Stimulated activated CD8-positive, alpha-beta memory T cell treated with anti-CD3 and anti-CD28 coated beads, Interleukin-2, amount 100 ng/mL, for 1 hour (primary cell): ENCODE measurements around the gene AKAP12.

Experiments used
- DNase-seq, 2 donors: peaks; one replicate each; pipeline ENCODE4 v3.0.0-alpha.2; 2020; ENCODE audit warnings: low read depth in 2 of 2

The AKAP12 gene

DNA sequence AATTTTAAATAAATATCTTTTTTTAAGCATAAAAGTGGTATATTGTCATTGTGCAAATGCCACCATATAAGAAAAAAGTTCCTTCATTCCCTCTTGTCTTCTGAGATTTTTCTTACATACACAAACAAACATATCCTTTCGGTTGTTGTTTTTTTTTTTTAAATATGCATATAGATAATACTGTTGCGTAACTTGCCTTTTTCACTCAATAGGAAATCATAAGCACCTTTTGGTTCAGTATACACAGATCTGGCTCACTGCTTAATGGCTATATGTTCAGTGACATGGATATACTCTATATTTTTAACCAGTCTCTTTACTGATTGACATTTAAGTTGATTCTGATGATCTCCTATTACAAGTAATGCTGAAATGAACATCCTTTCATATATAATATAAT, 40.1 kb downstream of the AKAP12 start:
- no peak for DNase-seq

DNA sequence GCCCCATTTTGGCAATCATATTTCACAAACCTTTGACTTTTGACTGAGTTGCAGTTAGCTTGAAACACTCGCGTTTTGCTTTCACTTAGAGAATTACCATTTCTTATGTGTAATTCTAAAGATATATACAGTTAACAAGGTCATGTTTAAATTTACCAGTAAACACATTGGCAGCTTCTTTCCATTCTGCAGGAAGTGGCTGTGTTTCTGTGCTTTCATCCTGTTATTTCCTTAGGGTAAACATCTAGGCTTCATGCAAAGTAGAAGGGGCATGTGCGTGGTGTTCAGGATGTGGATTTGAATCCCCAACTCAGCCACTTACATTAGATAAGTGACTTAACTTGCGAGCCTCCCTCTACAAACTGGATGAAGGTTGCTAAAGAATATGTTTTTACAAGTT, 41.1 kb downstream of the AKAP12 start:
- DNase-seq = no peak

DNA sequence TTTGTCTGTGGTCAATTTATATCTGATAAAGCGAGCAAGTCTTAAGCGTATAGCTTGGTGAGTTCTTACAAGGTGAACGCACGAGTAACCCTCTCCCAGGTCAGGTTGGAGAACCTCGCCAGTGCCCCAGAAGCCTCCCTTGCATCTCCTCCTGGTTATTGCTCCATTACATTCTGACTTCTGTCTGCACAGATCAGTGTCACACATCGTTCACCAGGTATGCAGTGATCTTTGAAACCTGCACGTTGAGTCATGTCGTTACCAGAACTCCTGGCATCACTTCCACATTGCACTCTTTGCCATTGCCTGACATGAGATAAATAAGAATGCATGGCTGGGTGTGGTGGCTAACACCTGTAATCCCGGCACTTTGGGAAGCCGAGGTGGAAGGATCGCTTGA, 44.2 kb downstream of the AKAP12 start:
- DNase-seq = no peak

DNA sequence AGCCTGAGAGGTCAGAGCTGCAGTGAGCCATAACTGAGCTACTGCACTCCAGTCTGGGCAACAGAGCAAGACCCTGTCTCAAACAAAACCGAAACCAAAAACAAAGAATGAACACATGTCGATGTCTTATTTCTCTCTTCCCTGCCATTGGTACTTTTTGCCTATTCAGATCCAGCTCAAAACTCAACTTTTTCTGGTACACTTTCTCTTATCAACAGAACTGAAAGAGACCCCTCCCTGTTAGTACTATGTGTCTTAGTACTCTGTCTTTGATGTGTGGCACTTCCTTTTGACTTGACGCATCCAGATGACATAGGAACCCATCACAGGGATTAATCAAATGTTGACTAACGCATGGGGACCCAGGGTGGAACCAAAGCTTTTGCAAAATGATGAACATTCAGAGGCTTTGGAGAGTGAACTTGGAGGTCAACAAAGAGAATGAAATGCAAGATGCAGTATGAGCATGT, 44.8 kb downstream of the AKAP12 start:
- no peak for DNase-seq

DNA sequence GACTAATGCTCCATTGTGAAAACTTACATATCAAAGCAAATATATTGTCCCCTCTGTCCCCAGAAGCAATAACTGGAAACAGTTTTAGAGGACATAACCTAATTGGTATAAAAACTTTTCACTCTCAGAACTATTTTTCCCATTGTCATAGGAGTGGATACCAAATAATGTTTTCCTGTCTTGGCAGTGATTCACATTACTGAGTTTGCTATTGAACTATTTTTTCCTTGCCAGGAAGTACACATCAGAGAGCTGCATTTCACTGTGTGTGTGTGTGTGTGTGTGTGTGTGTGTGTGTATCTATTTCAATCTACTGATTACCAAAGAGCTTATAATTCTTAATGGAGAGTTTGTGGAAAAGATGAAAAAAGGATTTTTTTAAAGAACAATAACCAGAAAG, 45.4 kb downstream of the AKAP12 start:
- no peak for DNase-seq

DNA sequence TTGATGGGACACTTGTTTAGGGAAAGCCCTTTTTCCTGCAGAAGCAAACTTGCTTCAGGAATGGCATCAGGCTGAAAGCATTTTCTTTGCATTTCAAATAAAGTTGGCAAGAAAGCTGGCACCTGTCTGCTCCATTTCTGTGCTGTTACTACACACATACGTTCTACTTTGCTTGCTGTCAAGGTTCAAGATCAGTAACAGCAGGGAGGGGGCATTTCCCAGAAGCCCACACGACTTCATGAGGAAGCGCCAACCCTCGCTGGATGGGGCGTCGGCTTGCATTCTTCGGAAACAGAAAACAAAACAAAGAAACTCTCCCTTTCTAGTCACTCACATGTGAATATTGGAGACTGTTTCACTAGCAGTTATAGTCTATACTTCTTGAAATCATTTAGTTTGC, 46.4 kb downstream of the AKAP12 start:
- DNase-seq = no peak

GRCh38 chr6:151288712-151289398, 49.1 kb downstream of the AKAP12 start:
- no peak for DNase-seq

DNA sequence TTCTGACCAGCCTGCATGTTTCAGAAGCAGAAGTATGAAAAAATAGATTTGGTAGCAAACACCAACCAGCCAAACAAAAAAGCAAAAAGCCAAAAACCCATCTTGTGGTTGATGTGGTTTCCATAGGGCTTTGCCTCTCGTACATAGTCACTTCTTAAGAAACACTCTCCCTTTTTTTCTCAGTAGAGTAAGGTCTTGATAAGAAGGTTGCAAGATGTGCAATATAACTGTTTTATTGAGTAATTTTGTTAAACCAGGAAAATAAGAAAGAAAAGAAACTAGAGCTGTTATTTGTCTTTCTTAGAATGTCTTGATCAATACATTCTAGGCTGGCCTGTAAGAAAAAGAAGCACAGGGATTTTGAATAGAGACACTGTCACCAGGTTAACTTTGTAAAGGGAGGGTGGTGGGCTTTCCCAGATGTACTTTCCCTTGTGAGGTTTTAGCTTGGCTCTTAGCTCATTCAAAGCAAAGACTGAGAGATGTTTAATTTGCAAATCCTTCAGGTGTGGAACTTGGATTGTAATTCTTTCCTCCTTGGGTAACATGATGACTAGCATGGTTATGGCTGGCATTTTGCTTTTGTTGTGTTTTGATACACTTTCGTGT, 49.7 kb downstream of the AKAP12 start:
- DNase-seq = no peak

DNA sequence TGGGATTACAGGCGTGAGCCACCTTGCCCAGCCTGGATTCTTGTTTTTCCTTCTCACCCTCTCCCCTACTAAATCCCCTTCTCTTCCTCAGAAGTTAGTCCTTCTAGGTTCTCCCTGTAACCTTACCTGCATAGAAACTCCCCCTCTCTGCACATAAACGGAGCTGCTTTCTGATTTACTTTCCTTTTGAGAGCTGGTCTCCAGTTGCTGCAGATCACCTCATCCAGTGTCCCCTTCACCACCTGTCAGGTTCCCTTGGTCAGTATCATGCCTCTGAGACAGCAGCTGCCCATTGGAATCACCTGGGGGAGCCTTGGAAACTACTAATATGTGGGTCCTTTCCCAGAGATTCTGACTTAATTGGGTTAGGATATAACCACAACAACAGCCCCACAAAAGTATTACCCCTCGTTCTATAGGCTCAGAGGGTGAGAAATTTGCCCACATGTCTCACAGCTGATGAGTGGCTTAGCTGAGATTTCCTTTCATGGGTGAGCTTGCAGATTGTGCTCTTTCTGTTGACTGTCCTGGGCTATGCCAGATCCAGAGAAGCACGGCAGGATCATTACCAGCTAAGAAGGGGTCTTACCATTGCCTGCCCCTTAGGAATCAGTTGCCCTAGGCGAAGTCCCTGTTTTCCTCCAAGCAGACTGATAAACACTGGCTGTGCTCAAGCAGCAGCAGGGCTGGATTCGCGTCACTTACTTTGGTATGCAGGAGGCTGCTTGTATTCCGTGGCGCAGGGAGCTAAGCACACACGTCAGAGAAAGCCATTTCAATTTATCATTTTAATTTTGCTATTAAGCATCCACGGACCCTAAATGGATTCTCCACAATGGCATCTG, 51.3 kb downstream of the AKAP12 start:
- DNase-seq = no peak

DNA sequence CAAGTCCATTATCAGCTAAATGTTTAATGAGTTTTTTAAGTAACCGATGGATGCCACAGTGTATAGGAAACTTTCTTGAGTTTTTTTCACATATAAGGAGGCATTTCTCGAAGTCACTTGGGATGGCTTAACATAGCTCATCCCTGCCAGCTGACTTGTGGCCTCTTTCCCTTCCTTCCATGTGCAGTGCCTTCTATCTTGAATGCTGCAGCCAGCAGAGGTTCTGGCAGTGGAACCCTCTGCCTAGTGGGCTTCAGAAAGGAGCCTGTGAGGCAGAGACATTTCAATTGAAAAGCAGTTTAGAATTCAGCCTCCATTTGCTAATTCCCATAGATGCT, 51.9 kb downstream of the AKAP12 start:
- no peak for DNase-seq

DNA sequence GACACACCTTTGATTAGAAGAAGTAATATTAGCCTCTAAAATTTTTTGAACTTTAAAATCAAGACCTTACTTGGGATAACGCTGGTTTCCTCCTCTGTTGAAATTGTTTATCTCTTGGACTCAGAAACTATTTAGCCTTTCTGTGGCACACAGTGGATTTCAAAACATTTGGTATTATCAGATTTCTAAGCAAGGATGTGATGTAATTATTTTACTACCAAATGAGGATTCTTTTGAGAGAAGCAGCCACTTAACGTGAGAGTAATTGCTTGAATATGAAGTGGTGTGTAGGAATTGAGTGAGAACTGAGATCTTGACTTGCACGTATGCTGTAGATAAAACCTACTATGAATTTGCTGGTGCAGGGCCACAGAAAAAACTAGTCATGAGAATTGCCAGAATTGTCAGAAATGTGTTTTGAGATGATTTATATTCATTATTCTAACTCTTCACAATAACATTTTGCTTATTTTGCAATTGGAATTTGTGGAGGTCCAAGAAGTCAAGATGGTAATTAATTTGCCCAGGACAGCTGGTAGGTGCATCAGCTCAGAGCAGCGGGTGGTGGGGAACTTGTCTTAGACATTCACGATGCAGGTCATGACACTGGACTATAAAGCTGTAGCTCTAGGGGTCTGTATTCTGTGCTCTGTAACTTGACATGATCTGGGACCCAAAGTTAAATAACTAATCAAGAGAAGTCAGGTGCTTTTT, 53.4 kb downstream of the AKAP12 start:
- DNase-seq = no peak

DNA sequence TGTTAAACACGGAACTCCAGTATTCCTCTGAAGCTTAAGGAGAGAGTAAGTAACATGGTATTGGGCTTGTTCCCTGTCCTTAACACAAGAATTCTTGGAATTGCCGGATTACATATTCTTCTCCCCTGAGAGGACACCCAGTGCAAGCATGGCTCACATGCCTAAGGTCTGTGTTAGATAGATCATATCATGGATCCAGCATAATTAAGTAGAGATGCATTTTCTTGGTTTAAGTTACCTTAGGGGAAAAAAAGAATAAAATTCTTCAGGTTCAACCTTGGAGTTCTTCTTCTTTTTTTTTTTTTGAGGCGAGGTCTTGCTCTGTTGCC, 53.9 kb downstream of the AKAP12 start:
- DNase-seq = no peak

GRCh38 chr6:151294561-151295101, 54.9 kb downstream of the AKAP12 start:
- DNase-seq = no peak

- DNase-seq = no peak
Measured at GRCh38 chr6:151297886-151298285, 58.1 kb downstream of the AKAP12 start.

GRCh38 chr6:151299011-151299410, 59.2 kb downstream of the AKAP12 start:
- no peak for DNase-seq

- no peak for DNase-seq
Measured at GRCh38 chr6:151300267-151300991, 60.7 kb downstream of the AKAP12 start.

DNA sequence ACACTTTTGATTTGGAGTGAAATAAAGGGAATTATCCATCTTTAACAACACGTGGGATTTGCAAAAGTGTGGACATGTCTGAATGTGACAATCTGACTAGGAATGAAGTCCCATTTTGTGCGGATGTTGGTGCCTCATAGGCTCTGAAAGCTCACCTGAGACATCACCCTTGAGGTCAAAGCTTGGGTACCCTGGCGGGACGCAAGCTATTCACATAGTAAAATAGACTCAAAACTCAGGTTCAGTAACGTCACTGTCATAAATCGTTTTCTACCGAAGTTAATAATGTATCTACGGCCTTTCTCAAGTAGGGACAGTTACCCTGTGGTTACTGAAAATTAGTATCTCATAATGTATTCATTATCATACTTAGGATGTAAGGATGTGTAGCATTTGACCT, 61.8 kb downstream of the AKAP12 start:
- DNase-seq = no peak

- no peak for DNase-seq
Measured at GRCh38 chr6:151303231-151303630, 63.5 kb downstream of the AKAP12 start.

DNA sequence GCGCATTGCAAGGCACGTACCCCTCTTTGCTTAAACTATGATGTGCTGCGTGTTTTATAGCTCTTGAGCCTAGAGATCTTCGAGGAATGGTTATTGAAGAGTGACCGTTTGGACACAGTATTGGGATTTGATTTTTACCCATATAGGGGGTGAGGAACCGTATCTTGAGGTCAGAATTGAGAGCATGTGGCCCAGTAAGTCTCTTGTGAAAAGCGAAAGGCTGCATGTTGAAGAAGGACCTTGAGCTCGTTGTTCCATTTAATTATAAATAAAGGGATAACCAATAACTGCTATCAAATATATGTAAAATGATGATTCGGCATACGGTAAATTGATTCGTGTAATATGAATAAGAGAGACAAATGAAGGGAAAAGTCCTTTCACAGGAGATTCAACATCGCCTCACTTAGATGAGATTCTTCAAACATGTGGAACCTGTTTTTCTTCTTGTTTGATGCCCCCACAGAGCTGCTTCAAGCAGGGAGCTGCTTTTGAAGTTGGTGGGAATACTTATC, 66.6 kb downstream of the AKAP12 start:
- no peak for DNase-seq

DNA sequence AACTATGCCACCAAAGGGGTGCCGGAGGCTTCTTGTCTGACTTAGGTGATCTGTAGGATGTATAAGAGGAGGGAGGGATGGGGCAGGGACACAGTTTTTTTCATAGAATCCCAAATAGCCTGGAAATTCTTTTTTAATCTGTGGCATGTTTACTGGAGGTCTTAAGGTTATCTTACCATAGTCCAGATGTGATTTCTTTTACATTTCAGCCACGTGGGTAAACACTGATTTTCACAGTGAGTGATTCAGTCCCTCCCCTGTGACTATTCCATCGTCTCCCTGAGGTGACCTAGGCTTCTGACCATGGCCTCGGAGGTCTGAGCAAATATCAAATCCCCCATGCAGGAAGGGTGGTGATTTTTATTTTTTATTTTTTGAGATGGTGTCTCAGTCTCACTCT, 67.7 kb downstream of the AKAP12 start:
- DNase-seq = no peak

DNA sequence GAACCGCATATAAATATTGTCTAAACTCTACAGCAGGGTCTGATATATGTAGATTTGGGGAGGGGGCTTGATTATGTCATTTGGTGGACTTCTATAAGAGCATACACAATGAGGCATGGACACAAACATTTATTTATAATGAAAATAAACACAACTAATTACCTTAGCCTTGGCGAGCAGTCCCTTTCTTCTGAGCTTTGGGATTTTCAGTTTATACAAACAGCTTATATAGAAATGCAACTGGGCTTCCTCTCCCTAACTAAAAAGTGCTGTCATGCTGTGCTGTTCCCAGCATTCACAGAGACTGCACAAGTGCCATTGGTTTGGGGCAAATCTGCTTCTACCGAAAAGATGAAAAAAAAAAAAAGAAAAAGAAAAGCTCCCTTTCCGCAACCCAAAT, 69.9 kb downstream of the AKAP12 start:
- no peak for DNase-seq
